Activated CD4-positive, alpha-beta T cell treated with anti-CD3 and anti-CD28 coated beads, Interleukin-2, Interleukin-6, amounts not matched to agents 100 ng/mL and 50 ng/mL, durations not matched to agents 16 hours and 8 hours (primary cell): ENCODE data around the gene HMG20A.
"Not testable (repeated sequence)": the region's sequence is repeated elsewhere in the genome, so short reads cannot be mapped to it uniquely, and the experiment has no call there.

Experiments
- DNase-seq: peaks from one replicate; pipeline ENCODE4 v3.0.0-alpha.2; 2020

HMG20A gene

GRCh38 chr15:77420610-77421369, at the start of gene HMG20A:
HMG20A (plus strand) TSS chr15:77420888; CDS start chr15:77458408, 37,520 bp downstream.
- peak; percentile 68 for DNase-seq

DNA sequence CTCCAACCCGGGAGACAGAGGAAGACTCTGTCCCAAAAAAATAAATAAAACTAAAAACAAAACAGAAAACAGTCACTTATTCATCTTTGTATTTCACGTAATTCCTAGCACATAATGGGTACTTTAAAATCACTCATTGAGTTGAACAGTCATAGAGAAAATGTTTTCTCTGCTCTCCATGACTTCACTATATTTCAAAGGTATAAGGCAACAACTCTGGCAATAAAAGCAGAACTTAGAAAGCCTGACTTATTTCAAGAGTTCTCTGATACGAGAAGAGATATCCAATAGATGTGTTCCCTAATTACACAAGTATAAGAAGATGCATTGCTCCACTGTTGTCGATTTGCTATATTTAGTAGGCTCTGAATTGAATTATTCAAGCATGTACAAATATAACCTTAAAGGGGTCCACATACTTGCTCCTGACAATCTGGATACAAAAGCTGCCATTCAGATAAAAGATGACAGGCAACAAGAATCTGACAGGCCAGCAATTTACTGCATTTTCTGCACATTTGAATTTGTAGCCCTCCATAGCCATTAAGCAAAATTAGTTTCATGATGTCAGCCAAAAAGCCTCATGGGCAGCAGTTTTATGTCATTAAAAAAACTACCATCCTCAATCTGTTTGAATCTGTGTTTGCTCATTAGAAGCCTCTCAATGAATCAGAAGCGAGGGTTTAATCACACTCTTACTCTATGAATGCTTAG, 48.7 kb upstream of the HMG20A start:
- no peak for DNase-seq

DNA sequence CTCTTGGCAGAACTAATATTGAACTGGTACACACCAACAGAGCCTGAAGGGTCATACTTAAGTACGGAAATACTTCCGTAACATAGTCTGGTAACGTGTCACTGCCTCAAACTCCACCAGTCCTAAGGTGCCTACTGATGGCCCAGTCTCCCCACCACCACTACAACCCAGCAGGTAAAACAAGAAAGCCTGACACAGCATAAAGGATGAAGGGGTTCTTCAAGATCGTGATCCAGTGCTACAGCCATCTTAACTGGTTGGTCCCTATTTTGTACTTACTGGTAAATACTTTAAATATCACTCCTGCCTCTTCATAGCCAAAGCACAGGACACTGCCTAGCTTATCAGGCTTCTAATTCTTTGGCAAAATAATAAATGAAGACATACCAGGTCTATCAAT, 47.2 kb upstream of the HMG20A start:
- no peak for DNase-seq

GRCh38 chr15:77375133-77375532, 45.6 kb upstream of the HMG20A start:
- DNase-seq, result no peak

GRCh38 chr15:77376770-77377169, 43.9 kb upstream of the HMG20A start:
- DNase-seq, result no peak

DNA sequence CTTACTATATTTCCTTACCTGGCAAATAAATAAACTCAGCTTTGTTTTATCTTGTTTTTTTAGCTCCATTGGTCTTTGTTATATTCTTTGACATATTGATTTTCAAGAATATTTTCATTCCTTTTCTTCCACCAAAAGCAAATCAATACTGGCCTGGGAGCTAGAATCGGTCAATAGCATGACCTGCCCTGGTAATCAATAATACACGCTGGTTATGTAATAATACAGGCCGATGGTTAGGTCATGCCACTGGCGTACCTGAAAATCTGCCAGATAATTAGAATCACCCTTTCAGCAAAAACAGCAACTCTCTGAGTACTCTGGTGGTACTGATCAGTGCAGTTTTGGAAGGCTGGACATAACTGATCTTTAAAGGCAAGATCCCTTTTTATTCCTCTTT, 40.7 kb upstream of the HMG20A start:
- DNase-seq, result no peak

- no peak for DNase-seq
These were observed 36.6 kb upstream of the HMG20A start for GRCh38 chr15:77384086-77384485.

- DNase-seq, result no peak
These were observed 35.9 kb upstream of the HMG20A start for GRCh38 chr15:77384589-77385359.

GRCh38 chr15:77386626-77387025, 34.1 kb upstream of the HMG20A start:
- DNase-seq, result no peak

DNA sequence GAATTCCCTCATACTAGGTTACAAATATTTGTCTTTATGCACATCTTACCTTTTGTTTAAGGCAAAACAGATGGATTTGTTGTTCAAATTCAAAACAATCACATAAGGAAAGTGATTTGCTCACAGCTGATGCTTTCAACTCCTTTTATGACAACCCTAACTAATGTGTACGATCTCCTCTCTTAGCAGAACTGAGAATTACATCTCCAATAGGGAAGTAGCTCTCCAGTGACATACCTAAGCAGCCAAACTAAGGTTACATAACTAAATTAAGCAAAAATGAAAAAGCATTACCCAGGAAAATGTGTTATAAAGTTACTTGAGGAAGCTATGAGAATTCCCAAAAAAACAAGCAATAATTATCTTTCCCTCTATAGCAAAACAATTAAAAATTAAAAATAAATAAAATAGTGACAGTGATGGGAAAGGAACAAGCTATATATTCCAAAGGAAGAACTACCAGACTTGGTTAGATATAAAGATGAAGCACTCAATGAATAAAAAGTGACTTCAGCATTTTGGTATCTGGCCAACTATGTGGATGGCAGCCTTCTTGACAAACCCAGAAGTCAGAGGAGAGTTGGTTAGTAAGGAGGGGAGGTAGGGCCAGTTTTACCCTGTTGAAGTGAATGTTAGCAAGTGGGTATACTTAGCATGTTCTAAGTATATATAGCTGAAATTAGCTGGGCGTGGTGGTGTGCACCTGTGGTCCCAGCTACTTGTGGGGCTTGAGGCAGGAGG, 33.2 kb upstream of the HMG20A start:
- DNase-seq, result no peak

GRCh38 chr15:77391372-77391951, 29.2 kb upstream of the HMG20A start:
- DNase-seq, result no peak

DNA sequence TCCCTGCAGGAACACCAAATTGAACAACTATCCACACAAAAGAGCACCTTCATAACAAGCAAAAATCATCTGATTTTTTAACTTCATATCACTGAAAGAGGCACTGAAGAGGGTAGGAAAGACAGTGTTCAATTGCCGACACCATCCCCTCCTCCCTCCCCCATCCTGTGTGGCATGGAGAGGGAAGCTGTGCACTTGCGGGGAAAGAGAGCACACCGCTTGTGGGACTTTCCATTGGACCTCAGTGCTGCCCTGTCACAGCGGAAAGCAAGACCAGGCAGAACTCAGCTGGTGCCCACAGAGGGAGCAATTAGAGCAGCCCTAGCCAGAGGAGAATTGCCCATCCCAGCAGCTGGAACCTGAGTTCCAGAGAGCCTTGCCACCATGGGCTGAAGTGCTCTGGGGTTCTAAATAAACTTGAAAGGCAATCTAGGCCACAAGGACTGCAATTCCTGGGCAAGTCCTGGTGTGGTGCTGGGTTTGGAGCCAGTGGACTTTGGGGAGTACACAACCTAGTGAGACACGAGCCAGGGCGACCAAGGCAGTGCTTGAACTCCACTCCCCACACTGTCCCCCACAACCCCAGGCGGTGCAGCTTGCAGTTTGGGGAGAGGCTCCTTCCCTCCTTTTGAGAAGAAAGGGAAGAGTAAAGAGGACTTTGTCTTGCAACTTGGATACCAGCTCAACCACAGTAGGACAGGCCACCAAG, 27.8 kb upstream of the HMG20A start:
- no peak for DNase-seq

DNA sequence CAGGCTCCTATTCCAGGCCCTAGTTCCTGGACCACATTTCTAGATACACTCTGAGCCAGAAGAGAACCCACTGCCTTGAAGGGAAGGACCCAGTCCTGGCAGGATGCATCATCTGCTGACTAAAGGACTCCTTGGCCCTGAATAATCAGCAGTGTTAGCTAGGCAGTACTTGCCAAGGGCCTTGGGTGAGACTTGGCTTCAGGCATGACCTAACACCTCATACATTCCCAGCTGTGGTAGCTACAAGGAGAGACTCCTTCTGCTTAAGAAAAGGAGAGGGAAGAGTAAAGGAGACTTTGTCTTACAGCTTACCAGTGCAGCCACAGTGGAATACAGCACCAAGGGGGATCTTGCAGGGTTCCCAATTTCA, 27.2 kb upstream of the HMG20A start:
- no peak for DNase-seq

DNA sequence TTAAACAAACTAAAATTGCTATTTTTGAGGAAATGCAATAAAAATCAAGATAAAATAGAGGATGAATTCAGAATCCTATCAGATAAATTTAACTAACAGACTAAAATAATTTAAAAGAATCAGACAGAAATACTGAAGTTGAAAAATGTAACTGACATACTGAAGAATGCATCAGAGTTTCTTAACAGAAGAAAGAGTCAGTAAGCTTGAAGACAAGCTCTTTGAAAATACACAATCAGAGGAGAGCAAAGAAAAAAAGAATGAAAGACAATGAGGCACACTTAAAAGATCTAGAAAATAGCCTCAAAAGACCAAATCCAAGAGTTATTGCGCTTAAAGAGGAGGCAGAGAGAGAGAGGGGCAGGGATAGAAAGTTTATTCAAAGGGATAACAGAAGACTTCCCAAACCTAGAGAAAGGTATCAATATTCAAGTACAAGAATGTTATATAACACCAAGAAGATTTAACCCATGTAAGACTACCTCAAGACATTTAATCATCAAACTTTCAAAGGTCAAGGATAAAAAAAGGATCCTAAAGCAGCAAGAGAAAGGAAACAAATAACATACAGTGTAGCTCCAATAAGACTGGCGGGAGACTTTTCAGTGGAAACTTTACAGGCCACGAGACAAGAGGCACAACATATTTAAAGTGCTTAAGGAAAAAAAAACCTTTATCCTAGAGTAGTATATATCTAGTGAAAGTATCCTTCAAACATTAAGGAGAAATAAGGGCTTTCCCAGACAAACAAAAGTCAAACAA, 25.5 kb upstream of the HMG20A start:
- no peak for DNase-seq

DNA sequence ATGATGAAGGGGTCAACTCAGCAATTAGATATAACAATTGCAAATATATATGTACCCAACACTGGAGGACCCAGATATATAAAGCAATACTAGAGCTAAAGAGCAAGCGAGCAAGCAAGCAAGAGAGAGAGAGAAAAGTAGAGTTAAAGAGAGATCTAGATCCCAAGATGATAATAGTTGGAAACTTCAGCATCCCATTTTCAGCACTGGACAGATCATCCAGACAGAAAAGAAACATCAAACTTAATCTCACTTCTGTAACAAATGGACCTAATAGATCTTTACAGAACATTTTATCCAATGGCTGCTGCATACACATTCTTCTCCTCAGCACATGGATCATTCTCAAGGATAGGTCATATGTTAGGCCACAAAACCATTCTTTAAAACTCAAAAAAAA, 24.0 kb upstream of the HMG20A start:
- DNase-seq, result no peak

- DNase-seq, result no peak
These were observed 21.8 kb upstream of the HMG20A start for GRCh38 chr15:77398927-77399326.

- DNase-seq, result no peak
These were observed 20.4 kb upstream of the HMG20A start for GRCh38 chr15:77400258-77400657.

DNA sequence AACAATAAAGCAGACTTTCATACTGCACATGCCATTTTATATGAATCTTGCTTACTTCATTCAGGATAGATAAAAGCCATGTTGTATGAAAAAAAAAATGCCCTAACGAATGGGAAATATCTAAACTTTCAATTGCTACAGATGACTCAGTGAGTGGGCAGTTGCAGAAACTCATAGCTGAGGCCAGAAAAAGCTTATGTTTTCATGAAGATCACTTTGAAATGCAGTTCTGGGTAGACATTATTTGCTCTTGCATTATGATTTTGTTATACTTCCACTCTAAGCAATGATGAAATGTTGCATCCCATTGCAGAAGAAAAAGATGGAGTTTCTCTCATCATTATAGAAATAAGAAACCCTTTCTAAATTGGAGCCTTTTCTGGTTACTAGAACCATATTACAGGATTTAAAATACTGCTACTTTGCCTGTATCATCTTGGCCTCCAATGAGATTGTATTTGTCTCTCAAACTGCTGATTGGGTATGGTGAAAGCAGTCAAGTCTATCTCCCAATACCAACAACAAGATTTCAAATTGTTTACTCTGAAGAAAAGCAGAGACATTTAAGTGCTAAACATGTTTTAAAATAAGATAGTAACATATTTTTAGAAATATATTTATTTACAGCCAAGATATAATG, 17.8 kb upstream of the HMG20A start:
- DNase-seq, result peak; percentile 20

- not testable (repeated sequence) for DNase-seq
These were observed 14.4 kb upstream of the HMG20A start for GRCh38 chr15:77406173-77406759.

DNA sequence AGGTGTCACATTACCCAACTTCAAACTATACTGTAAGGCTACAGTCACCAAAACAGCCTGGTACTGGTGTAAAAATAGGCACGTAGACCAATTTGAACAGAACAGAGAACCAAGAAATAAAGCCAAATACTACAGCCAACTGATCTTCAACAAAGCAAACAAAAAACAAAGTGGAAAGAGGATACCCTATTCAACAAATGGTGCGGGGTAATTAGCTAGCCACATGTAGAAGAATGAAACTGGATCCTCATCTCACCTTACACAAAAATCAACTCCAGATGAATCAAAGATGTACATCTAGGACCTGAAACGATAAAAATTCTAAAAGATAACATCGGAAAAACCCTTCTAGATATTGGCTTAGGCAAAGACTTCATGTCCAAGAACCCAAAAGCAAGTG, 13.8 kb upstream of the HMG20A start:
- no peak for DNase-seq
